ENCODE measurements around the gene LPIN1. TPM values are rescaled to one million over a fixed set of nuclear protein-coding genes. Genes with fewer than 3 reads are reported as not detected.
A peak's percentile ranks its signal among the peaks of the same experiment; 100 is the strongest.

LPIN1 gene
- total RNA-seq, 1 donor from 2014 or later: 43.0 TPM

DNA sequence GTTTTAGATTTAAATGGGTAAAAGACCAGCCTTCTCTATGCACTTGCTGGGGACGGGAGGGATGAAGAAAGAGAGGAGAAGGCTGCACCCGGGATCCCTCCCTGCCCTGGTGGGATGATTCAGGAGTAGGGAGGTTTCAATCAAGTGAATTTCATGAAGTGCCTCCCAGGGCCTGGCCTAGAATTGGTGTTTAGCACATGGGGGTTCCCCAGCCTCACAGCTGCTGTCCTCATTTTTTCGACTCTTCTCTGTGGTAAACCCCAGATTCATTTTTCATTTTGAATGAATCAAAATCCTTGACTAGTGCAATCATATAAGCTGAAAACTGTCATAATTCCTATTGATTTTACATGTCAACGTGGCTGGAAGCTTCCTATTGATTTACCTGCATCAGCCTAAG, 81.1 kb downstream of the LPIN1 start:
- Histone ChIP-seq H3K27me3 (ENCODE audit: low read depth) (no peaks in the 10 kb centered on the region), H3K27ac (replicated peaks) (no peak overlapping the region), H3K36me3 (peaks cover 32% of the 10 kb centered on the region), H3K4me3 (no peak overlapping the region), H3K4me1 (peaks cover 33% of the 10 kb centered on the region), H3K9me3 (replicated peaks) (no peaks in the 10 kb centered on the region)
- DNase-seq: no peak
- TF ChIP-seq, protein P1, sequence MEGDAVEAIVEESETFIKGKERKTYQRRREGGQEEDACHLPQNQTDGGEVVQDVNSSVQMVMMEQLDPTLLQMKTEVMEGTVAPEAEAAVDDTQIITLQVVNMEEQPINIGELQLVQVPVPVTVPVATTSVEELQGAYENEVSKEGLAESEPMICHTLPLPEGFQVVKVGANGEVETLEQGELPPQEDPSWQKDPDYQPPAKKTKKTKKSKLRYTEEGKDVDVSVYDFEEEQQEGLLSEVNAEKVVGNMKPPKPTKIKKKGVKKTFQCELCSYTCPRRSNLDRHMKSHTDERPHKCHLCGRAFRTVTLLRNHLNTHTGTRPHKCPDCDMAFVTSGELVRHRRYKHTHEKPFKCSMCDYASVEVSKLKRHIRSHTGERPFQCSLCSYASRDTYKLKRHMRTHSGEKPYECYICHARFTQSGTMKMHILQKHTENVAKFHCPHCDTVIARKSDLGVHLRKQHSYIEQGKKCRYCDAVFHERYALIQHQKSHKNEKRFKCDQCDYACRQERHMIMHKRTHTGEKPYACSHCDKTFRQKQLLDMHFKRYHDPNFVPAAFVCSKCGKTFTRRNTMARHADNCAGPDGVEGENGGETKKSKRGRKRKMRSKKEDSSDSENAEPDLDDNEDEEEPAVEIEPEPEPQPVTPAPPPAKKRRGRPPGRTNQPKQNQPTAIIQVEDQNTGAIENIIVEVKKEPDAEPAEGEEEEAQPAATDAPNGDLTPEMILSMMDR (IDR thresholded peaks at IDR 0.05; ENCODE audit: borderline replicate concordance): no peak
- intact Hi-C loops (cut with micrococcal nuclease): loop anchor here (10.0 kb wide), 1 partner anchor 1177 kb away; no protein-coding TSS in a partner anchor

DNA sequence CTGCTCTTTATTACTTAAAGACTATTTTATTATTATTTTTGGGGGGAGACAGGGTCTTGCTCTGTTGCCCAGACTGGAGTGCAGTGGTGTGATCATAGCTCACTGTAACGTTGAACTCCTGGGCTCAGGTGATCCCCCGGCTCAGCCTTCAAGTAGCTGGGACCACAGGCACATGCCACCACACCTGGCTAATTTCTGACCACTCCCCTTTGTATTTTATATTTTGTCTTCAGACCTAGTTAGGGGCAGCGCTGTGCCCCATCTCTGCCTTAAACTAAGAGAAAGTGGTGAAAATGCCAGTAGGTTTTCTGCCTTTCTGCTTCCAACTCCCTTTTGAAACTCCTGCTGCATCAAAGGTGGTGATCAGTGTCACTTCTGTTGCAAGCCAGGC, 82.5 kb downstream of the LPIN1 start:
- no peak for DNase-seq
- TF ChIP-seq, protein P1 (IDR thresholded peaks at IDR 0.05; ENCODE audit: borderline replicate concordance): no peak
- no peak overlapping the region for H3K4me3 ChIP-seq
- intact Hi-C loops (cut with micrococcal nuclease): loop anchor here (10.0 kb wide), 1 partner anchor 1176 kb away; no protein-coding TSS in a partner anchor
- no peaks in the 10 kb centered on the region for H3K9me3 ChIP-seq (replicated peaks)
- H3K4me1 ChIP-seq: peaks cover 33% of the 10 kb centered on the region
- no peaks in the 10 kb centered on the region for H3K27me3 ChIP-seq (ENCODE audit: low read depth)
- peak overlapping the region; percentile 80 for H3K27ac ChIP-seq (replicated peaks)
- peaks cover 20% of the 10 kb centered on the region for H3K36me3 ChIP-seq

DNA sequence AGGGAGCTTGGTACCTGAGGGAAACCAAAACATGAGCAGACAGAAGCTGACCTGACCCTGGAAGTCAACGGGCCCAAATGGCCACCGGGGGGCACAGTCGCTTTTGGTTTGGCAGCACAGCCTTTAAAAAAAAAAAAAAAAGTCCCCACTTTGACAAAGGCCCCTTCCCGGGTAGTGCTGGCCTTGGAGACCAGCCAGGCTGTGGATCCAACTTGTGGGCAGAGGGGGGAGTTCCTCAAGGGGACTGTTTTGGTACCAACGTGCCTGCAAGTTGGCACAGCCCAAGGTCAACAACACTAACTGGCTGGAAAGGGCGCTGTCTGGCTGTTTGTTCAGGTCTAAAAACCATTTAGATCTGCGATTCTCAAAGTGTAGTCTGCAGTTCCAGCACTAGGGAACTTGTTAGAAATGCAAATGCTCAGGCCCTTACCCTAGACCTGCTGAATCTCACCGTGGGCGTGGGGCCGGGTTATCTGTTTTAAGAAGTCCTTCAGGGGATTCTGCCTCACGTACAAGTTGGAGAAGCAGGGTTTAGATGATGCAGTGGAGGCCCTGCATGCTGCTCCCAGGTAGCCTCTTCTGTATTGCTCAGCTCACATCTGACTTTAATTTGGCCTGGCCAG, 83.0 kb downstream of the LPIN1 start:
- peak; percentile 64 for DNase-seq
- H3K4me3 ChIP-seq: peak overlapping the region; percentile 43
- TF ChIP-seq, protein P1 (IDR thresholded peaks at IDR 0.05; ENCODE audit: borderline replicate concordance): peak; percentile 58
- peaks cover 33% of the 10 kb centered on the region for H3K4me1 ChIP-seq
- peaks cover 5% of the 10 kb centered on the region for H3K9me3 ChIP-seq (replicated peaks)
- H3K36me3 ChIP-seq: peaks cover 15% of the 10 kb centered on the region
- intact Hi-C loops (cut with micrococcal nuclease): loop anchor here (10.0 kb wide), 1 partner anchor 1175 kb away; no protein-coding TSS in a partner anchor
- H3K27ac ChIP-seq (replicated peaks): peak overlapping the region; percentile 80
- no peaks in the 10 kb centered on the region for H3K27me3 ChIP-seq (ENCODE audit: low read depth)

DNA sequence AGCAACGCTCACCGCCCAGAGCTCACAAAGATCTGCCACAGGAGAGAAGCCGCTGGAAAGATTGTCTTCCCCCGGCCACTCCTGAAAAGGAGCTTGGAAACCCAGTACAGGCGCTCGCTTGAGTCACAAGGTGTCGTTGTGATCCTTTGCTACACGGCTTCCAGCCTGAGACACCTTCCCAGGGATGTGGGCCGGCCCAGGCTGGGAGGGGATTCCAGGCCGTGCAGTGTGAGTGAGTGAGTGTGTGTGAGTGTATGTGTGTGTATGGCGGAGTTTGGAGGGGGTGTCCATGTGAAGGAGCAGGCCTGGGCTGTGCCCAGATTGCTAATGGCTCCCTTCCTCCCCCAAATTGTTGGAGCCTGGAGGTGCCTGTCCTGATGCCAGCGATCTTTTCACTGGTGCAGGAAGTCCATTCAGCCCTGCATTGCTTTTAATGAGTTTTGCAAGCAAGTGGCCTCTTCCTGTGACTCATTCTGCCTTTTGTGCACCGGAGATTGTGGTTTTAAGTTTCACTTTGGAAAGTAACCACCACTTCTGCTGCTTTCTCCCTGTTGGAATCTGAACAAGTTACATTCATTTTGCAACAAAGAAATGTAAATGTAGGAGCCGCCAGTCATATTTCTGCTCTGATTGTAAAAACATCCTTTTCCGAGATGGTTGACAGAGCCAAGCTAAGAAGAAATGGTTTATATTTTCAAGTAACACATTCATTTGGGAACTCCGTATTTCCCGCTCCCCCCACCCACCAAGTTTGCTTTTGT, 83.7 kb downstream of the LPIN1 start:
- DNase-seq: peak; percentile 53
- H3K27ac ChIP-seq (replicated peaks): peak overlapping the region; percentile 80
- H3K4me3 ChIP-seq: peak overlapping the region; percentile 43
- intact Hi-C loops (cut with micrococcal nuclease): loop anchor here (10.0 kb wide), 1 partner anchor 1175 kb away; no protein-coding TSS in a partner anchor
- peaks cover 8% of the 10 kb centered on the region for H3K36me3 ChIP-seq
- H3K27me3 ChIP-seq (ENCODE audit: low read depth): no peaks in the 10 kb centered on the region
- H3K9me3 ChIP-seq (replicated peaks): peaks cover 12% of the 10 kb centered on the region
- TF ChIP-seq, protein P1 (IDR thresholded peaks at IDR 0.05; ENCODE audit: borderline replicate concordance): peak; percentile 47
- peaks cover 26% of the 10 kb centered on the region for H3K4me1 ChIP-seq

DNA sequence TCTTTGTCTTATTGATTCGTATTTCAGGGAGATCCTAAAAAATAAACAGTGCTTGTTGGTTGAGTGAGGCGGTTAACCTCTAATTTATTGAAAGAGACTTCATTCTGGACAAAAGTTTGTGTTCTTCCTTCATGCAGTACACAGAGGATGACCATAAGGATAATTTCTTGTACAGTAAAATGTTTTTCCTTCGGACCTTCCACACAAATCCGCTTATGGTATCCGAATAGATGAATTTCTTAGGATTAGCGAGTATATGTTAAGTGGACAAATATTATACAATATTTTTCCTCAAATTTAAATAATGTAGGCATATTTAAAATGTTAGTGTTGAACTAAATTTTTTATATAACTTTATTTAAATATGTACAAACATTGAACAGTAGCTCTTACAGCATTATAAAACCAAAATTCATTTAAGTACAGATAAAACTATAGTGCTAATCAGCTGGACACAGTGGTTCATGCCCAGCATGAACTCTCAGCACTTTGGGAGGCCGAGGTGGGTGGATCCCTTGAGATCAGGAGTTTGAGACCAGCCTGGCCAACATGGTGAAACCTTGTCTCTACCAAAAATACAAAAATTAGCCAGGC, 84.4 kb downstream of the LPIN1 start:
- Histone ChIP-seq H3K9me3 (replicated peaks) (peaks cover 12% of the 10 kb centered on the region), H3K27ac (replicated peaks) (peak overlapping the region; percentile 80), H3K4me1 (peaks cover 24% of the 10 kb centered on the region), H3K36me3 (peaks cover 5% of the 10 kb centered on the region), H3K4me3 (peak overlapping the region; percentile 43), H3K27me3 (ENCODE audit: low read depth) (no peaks in the 10 kb centered on the region)
- intact Hi-C loops (cut with micrococcal nuclease): no loop called here
- TF ChIP-seq, protein P1 (IDR thresholded peaks at IDR 0.05; ENCODE audit: borderline replicate concordance): no peak
- DNase-seq: no peak

Data from left ventricle myocardium inferior (tissue), 1 donor.